Measurements from ENCODE around the gene RO60.
A peak's percentile ranks its signal among the peaks of the same experiment; 100 is the strongest.

- peak in 1 of 3 donors; percentile 12 for TF ChIP-seq CTCF (IDR thresholded peaks at IDR 0.05)
- peak; percentile 81 for TF ChIP-seq POLR2A (IDR thresholded peaks at IDR 0.05)
Observed at GRCh38 chr1:193059282-193060114, at the start of gene RO60, which contains the start of gene UCHL5.
